Stimulated activated CD4-positive, alpha-beta T cell treated with anti-CD3 and anti-CD28 coated beads, Interleukin-1b, Interleukin-23, amount 100 ng/mL, for 48 hours (primary cell): Measurements from ENCODE around the gene ETFA.

ENCODE experiments used
- DNase-seq: peaks from one replicate; pipeline ENCODE4 v3.0.0-alpha.2; 2020

The ETFA gene

DNA sequence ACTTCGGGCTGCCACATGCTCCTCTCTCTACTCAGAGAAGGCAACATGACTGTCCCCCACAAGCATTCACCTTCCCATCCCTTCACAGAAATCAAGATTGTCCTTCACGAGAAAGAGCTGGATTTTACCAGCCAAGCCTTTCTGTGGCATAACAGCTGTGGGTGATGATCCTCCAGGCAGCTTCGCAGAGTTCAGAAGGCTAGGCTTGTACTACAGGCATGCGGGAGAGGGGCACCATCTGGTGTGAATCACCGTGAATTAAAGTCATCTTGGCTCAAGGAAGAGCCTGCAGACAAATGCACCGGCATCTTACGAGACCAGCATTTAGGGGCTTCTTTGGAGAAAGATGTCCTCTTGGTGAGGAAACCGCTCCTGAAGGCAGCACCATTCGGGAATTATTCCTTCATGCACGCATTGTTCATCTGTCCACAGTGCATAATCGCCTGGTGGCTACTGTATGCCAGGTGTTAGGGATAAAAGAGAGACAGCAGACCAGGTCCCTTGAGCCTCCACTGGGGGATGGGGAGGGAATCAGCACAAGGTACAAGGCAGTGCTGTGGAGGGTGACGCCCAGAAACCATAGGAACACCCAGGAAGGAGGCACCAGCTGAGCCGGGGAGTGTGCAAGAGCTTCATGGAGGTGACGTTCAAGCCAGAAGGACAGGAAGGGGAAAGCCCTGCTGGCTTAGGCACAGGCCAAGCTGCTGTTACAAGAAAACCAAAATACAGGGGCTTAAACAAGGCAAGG, 142.9 kb downstream of the ETFA start:
- DNase-seq = no peak

- no peak for DNase-seq
Measured at GRCh38 chr15:76165951-76166350, 145.3 kb downstream of the ETFA start.
